T1000 (cell line): Measurements from ENCODE around the gene ZZZ3.
A peak's percentile ranks its signal among the peaks of the same experiment; 100 is the strongest.
"Not testable (repeated sequence)": the region's sequence is repeated elsewhere in the genome, so short reads cannot be mapped to it uniquely, and the experiment has no call there.

Source experiments
- DNase-seq: peaks from one replicate; lab custom pipeline; 2025; ENCODE audit warnings: mixed read lengths; lab: John Stamatoyannopoulos, UW

Gene ZZZ3

DNA sequence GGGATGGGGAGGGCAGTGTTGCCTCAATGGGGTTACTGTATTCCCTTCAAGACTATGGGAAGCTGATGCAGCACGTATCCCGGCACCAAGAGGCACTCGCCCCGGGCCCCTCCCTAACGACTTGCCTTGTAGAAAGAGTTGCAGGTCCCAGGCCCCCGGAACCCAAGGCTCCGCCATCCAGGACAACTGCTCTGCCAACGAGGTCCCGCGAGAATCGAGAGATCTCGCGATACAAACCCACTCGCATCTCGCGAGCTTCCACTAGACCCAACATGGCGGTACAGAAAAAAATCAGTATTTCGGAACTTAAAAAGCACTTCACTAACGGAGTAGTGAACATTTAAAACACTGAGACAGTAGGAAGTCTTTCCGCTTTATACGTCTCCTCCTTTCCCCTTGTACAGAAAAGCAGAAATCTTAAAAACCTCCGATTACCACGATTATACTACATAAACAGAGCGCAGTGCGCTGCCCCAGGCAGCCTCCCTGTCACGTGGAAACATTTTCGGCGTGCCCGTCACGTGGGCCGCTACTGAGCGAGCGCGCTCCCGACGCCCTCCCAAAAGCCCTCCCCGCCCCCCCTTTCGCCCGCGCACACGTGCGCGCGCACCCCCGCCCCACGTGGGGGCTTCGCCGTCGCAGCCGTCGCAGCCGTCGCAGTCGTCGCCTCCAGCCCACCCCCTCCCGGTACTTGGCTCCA lies at the start of gene ZZZ3:
TSS of gene ZZZ3 (minus strand) at position 199 of the 700 bp plus-strand sequence. CDS start 49,304 bp downstream, outside the sequence.
- peak; percentile 86 for DNase-seq

DNA sequence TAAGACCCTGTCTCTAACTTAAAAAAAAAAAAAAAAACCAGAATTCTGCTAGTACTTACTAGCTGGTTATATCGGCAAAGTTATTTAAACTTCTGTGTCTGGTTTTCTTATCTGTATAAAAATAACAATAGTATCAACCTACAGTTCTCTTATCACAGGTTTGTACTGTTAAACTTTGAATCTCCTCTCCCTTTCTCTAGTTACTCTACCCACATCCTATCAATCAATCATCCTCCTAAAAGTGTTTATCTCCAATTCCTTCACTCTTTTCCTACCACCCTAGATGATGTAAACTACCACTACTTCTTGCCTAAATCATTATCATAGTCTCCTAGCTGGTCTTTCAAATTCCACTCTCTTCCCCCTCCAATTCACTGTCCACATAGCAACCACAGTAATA lies 49.6 kb upstream of the ZZZ3 start:
- no peak for DNase-seq

DNA sequence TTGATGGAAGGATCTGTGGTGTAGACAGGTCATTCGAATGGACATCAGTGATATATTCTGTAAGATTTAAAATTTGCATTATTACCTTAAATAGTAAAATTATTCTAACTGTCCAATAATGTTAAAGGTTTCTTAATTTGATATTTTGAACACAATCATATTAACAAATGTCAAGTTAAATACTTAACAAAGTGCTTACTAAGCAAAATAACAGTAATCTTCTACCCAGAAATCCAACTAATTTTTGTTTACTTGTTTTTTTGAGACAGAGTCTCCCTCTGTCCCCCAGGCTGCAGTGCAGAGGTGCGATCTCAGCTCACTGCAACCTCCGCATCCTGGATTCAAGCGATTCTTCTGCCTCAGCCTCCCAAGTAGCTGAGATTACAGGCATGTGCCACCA lies 43.2 kb upstream of the ZZZ3 start:
- DNase-seq, result no peak

DNA sequence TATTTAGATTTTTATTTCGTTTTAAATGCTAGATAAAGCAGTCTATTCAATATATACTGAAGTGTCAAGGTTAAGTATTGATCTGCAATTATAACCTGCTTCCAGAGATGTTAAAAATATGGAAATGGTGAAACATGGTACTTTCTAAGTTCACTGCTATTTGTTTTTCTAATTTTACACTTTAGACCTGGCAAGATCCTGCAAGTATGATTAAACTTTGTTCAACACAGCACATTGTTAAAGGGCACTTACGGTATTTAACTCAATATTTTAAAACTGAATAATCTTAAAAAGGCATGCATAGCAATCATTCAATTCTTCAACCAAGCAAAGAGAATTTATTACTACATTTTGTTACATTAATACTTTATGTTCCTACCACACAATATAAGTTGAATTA lies 35.7 kb upstream of the ZZZ3 start:
- no peak for DNase-seq

DNA sequence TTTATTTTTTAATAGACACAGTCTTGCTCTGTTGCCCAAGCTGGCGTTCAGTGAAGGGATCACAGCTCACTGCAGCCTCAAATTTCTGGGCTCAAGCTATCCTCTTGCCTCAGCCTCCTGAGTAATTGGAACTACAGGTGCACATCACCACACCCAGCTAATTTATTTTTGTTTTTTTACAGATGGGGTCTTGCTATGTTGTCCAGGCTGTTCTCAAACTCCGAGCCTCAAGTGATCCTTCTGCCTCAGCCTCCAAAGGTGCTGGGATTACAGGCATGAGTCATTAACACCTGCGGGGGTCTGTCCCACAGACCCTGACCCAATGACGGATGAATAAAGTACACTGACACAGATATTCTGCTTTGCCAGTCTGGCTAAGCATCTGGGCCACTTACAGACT lies 33.6 kb upstream of the ZZZ3 start:
- DNase-seq, result no peak

DNA sequence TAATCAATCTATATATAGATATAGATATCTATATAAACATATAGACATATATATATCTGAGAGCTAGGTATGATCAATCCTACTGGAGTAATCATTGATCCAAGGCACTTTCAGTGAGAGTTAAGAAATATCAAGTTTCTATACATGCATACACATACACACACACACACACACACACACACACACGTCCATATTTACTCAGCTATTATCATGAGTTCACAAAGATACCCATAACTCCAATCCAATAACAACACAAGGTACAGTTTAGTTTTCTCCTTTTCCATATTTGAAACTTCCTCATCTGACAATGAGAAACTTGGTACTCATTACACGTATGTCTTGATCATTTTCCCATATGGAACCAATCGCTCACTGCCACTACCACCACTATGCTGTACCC lies 27.3 kb upstream of the ZZZ3 start:
- DNase-seq, result no peak

DNA sequence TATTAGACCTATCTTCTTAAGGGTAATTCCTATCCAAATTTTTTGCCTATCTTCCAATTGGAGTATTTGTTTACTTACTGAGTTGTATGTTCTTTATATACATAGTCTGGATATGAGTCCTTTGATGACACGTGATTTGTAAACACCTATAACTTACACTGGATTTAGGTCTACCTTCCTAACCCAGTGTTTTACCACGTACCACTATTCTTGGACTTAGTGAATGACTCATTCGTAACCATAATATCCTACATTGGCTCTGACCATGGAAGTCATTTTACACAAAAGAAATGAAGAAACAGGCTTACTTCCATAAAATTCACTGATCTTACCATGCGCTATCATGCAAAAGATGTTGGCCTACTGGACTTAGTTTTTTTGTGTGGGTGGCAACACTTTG lies 23.9 kb upstream of the ZZZ3 start:
- no peak for DNase-seq

DNA sequence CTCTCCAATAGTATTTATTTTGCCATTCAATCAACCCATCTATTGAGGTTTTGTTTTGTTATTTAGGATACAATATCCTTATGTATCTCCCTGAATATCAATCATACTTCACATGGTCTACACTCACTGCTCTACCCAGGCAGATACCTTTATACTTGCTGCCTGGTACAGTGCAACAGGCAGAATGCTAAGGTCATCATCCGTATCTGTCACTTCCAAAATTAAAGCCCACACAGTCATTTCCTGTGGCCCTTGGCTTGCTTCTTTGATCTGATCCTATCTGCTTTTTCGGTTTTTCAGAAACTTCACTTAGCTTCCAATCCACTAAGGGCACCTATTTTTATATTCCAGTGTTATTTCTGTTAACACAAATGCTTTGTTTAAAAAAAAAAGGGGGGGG lies 22.3 kb upstream of the ZZZ3 start:
- DNase-seq, result no peak

DNA sequence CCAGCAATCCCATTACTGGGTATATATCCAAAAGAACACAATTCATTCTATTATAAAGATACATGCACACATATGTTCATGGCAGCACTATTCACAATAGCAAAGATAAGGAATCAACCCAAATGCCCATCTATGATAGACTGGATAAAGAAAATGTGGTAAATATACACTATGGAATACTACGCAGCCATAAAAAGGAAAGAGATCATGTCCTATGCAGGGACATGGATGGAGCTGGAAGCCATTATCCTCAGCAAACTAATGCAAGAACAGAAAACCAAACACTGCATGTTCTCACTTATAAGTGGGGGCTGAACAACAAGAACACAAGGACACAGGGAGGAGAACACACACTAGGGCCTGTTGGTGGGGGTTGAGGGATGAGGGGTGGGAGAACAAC lies 17.2 kb upstream of the ZZZ3 start:
- DNase-seq, result not testable (repeated sequence)

DNA sequence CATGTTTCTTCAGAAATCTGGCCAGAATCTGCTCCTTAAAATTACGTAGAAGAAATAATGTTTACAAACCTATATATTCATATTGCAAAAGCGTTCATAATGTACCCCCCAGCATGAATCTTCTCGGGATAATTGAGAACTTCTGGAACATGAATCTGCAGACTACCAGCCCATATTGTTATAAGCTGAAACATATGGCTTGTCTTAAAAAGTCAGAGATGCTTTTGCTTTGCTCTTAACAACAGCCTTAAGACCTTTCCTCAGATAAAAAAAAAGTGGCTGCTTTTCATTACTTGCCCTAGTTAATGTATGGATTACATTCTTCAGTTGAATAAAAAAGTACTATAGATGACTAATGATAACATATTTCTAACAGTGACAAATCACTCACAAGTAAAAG lies 15.0 kb upstream of the ZZZ3 start:
- DNase-seq, result no peak

DNA sequence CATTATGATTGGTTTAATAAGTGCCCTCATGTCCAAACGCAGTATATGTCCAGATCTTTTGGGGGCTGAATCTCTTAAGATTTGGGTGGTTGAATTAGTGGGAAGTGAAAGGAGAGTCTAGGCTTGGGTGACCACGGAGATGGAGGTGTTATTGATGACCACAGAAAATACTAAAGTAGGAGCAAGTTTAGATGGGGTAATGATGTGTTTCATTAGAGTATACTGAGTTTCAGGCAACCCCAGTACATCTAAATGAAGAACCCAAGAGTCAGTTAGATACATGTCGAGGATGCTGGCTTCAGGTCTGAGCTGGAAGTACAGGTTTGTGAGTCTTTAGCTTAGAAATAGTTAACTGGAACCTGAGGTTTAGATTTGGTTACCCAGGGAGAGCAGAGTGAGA lies 6.5 kb upstream of the ZZZ3 start:
- no peak for DNase-seq

DNA sequence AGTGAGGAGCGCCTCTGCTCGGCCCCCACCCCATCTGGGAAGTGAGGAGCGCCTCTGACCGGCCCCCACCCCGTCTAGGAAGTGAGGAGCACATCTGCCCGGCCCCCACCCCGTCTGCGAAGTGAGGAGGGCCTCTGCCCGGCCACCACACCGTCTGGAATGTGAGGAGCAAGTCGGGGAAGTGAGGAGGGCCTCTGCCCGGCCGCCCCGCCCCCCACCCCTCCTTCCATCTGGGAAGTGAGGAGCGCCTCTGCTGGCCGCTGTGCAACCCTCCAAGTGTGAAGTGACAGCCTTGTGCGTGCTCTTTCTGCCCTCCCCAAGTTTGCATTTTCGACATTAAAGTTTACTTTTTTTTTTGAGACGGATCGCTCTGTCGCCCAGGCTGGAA lies 5.1 kb upstream of the ZZZ3 start:
- no peak for DNase-seq

DNA sequence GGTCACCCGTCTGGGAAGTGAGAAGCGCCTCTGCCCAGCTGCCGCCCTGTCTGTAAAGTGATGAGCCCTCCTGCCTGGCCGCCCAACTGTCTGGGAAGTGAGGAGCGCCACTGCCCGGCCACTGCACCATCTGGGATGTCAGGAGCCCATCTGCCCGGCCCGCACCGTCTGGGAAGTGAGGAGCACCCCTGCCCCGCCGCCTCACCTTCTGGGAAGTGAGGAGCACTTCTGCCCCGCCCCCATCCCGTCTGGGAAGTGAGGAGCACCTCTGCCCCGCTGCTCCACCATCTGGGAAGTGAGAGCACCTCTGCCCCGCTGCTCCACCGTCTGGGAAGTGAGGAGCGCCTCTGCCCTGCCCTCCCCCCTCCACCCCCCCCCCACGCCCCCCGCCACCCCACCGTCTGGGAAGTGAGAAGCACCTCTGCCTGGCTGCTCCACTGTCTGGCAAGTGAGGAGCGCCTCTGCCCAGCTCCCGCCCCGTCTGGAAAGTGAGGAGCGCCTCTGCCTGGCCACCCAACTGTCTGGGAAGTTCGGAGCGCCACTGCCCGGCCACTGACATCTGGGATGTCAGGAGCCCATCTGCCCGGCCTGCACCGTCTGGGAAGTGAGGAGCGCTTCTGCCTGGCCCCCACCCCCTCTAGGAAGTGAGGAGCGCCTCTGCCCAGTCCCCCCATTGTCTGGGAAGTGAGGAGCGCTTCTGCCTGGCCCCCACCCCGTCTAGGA lies 4.5 kb upstream of the ZZZ3 start:
- DNase-seq, result no peak

DNA sequence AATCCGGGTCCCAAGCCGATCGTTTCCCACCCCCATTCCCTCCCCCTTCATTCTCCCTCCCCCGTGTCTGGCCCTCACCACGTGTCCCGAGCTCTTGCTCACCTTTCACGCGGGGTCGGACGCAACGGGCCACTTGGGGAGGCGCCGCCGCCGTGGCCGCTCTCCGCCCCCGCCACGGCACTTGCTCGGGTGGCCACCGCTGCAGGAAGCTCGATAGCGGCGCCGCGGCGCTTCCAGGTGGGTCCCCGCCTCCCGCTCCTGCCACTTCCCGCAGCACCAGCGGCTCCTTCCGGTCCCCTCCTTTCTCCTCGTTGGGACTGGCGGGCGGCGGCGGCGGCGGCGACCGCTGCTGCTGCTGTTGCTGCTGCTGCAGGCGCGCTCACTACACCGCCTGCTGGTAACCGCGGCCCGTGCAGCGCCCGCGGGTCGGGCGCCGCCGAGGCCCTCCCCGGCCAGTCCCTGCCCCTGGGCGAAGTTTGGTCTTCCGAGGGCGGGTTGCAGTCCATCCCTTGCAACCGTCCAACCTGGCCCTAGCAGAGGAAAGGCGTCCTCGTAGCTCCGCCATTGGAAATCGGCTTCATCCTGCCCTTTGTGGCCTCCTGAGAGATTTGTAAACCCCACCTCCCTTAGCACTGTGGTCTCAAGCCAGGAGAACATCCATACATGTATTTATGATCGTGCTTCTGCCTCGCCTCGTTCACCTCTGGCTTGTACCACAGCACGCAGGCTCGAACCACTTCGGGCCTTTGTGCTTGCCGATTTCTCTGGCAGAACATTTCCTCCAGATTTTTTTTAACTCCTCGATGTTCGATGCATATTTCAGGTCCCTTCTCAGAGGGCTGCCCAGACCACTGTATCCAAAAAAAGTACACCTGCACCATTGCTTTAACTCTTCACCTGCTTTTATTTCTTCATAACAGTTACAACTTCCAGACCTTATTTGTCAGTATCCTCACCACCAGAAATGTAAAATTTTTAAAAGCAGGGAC lies 996 bp upstream of the ZZZ3 start:
- DNase-seq, result peak; percentile 92

DNA sequence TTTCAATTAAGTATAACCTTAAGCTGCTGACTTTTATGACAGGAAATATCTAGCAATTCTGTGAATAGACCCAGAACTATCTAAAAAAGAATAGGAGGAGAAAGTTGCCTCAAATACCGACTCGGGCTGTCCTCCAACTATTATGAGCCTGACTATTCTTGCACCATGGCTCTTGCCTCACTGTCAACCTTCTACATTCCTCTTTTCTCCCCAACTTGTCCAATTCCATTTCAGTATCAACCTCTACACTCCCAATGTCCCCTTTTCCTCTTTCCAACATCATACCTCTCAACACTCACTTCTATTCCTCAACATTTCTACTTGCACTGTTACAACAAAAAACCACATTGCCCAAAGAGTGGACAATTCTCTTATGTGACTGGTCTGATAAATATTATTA lies 2.3 kb downstream of the ZZZ3 start:
- DNase-seq, result no peak

DNA sequence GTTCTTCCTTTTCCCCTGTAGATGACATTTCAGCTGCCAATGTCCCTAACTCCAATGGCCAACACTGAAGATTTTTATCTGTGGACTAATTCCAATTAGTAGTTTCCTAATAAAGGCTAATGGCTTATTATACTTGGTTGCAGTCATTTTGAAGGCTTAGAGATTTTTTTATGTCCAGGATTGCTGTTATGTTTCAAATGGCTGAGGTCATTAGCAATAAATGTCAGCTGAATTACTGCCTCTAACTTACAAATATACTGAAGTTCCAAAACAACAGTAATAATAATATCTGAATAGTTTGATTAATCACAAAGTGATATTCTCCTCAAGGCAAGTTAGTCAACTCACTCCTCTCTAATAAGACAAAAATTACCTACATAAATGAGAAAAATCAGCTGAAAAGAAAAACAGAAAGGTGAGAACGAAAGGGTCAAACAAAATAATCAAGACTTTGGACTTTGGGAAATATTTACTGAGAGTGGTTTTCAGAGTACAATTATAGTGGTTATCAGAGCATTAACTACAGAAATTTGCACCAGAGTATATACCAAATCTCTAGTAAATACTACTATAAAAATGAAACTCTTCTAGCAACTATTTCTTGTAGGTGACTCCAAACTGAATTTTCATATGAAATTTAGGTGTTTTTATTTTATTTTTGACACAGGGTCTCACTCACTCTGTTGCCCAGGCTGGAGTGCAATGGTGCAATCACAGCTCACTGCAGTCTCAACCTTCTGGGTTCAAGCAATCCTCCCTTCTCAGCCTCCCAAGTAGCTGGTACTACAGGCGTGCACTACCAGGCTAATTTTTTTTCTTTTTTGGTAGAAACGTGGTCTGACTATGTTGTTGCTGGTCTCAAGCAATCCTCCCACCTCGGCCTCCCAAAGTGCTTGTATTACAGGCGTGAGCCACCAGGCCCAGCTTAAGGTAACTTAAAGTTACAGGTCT lies 3.5 kb downstream of the ZZZ3 start:
- no peak for DNase-seq

DNA sequence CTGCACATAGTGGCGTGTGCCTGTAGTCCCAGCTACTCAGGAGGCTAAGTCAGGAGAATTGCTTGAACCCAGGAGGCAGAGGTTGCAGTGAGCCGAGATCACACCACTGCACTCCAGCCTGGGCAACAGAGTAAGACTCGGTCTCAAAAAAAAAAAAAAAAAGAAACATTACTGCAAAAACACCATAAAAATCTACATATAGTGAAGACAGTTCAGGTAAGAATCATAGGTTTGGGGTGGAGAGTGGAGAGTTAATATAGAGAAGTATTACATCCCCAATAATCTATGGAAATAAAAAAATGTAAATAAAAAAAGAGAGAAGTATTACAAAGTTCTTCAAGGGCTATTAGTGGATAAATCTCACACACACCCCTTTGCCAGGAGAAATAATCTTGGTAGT lies 7.7 kb downstream of the ZZZ3 start:
- DNase-seq, result not testable (repeated sequence)

DNA sequence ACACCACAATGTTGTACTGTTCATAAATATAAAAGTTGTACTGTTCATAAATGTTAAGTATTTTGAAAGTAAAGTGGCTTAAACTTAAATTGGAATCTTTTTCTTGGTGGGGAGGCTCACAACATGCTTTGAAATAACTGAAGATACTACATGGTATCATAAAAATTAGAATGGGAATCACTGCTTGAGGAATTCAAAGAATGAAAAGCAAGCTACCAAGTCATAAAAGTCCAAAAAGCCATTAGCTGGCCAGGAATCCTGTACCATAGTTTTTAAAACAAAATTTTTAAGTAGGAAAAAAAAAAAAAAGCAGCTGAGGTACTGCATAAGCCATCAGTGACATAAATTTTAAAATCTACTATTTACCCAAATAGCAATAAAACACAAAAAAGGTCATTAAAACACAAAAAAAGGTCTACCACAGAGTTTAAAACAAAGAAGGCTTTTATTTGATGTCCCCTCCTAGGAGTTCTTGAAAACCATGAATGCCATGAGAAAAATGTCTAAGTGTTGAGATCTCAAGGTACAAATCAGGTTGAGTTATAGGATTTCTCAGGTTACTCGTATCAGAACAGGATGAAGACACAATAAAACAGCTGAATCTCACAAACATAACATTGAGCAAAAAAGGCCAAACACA lies 8.6 kb downstream of the ZZZ3 start:
- DNase-seq, result no peak

DNA sequence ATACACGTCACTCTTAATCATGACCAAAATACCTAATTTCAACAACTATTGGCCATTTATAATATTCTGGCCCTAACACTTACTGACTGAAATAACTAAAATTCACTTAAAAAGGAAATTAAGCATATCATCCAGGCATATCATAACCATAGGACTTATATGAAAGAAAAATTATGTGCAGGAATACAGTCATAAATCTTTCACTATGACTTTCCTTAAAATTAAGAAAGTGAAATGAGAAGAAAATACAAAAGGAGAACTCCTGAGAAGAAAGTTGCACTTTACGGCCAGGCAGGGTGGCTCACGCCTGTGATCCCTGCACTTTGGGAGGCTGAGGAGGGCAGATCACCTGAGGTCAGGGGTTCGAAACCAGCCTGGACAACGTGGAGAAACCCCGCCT lies 9.4 kb downstream of the ZZZ3 start:
- no peak for DNase-seq

DNA sequence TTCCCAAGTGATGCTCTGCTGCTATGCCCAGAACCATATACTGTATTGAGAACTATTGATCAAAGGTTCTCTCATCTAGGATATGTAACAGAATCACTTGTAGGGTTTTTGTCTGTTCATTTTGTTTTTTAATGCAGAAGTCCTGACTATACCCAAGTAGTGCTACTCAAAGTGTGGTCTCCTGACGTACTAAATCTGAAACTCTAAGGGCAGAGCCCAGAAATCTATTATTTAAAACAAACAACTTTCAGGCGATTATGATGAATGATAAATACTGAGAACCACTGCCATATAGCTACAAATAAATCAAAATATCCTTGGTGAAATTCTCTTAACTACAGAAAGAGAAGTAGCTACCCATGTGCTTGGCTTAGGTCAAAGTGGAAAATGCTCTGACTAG lies 10.1 kb downstream of the ZZZ3 start:
- no peak for DNase-seq

DNA sequence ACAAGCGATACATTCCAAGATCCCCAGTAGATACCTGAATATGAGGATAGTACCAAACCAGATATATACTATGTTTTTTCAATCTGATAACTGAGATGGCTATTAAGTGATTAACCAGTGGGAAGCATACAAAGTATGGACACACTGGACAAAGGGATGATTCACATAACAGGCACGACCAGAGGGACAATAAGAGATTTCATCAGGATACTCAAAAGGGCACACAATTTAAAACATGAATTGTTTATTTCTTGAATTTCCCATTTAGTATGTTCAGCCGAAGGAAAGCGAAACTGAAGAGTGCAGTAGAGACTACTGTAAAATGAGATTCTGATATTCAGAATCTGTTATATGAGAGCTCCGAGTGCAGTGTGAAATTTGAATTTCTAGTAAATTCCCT lies 10.6 kb downstream of the ZZZ3 start:
- no peak for DNase-seq
